Right renal cortex interstitium (tissue), 3 donors: Measurements from ENCODE around the gene ELFN1. TPM values are rescaled to one million over a fixed set of nuclear protein-coding genes. Genes with fewer than 3 reads are reported as not detected.

Source experiments
- DNase-seq, 3 donors: peaks; one replicate each; pipeline ENCODE4 v3.0.0-alpha.2; 2013; ENCODE audit warnings: low read depth in 3 of 3, low spot score in 2 of 3
- polyA plus RNA-seq, 3 donors: library from polyadenylated mRNA; unstranded; fragments of 120-200 nt; gene quantifications; one replicate each; pipeline ENCODE4 v1.2.1, GENCODE V29; 2013; ENCODE audit not compliant: insufficient read length in 3 of 3

Gene ELFN1
- polyA plus RNA-seq, 3 donors = 10.6 to 12.3 (median 11.8) TPM

DNA sequence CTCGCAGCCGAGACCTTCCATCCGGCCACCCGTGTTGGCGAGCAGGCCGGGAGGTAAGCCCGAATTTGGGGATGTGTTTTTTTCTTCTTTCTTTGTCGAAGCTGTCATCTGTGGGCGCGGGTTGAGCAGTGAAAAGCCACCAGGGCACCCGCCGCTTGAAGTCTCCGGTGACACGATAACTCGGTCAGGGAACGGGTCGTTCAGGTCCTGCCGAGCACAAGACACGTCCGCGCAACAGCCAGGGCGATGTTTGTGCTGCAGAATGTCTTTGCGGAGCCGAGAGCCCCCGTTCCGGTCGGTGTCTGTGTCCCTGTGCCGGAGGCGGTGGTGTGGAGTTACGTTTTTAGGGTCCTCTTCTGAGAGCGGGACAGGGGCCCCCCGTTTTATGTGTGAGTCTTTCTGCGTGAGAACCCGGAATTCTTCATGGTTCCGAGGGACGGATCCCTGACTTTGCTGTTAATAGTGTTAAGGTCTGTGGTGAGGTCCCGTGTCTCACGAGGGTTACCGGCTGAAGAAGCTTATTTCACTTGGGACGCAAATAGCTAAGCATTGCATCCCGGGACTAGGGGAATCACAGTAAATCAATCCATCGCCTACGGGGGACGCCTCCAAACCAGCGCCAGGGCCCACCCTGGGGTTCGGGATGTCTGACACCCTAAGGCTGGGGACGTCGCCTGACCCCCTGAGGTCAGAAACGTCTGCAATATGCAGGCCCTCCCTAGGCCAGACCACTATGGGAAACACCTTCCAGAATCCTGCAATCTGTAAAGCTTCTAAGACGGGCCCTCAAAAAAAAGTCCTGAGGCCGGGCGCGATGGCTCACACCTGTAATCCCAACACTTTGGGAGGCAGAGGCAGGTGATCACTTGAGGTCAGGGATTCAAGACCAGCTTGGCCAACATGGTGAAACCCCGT lies 99.5 kb downstream of the ELFN1 start:
- DNase-seq = no peak

GRCh38 chr7:1770331-1770730 lies 100.3 kb downstream of the ELFN1 start:
- no peak for DNase-seq

GRCh38 chr7:1775389-1775788 lies 105.3 kb downstream of the ELFN1 start:
- DNase-seq = no peak

DNA sequence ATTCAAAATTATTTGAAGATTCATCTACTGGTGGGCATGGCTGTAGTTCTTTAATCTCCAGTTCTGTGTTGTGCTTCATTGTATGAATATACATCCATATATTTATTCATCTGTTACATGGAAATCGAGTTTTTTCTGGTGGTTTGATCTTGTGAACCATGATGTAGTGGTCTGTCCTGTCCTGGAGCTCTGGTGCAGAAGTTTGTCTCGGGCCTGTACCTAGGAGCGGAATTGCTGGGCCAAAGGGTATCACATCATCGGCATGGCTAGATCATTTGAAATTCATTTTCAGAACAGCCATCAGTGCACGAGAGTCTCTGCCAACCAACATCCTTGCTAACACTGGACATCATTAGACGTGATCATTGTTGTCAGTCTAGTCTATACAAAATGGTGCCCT lies 107.0 kb downstream of the ELFN1 start:
- no peak for DNase-seq

- no peak for DNase-seq
These were observed 109.4 kb downstream of the ELFN1 start for GRCh38 chr7:1779445-1779844.

DNA sequence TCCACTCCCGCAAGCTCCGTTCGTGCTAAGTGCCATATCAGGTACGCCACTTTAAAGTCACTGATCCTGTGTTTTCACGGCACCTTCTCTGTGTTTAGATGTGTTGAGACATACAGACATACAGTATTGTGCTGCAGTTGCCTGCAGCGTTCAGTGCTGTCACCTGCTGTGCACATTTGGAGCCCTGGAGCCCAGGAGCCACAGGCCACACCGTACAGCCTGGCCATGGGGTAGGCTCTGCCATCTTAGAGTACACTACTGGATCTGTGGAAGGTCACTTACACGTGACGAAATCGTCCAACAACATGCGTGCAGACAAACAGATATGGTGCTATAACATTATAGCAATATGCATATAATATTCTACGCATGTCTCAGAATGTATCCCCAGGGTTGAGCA lies 111.3 kb downstream of the ELFN1 start:
- DNase-seq = no peak

DNA sequence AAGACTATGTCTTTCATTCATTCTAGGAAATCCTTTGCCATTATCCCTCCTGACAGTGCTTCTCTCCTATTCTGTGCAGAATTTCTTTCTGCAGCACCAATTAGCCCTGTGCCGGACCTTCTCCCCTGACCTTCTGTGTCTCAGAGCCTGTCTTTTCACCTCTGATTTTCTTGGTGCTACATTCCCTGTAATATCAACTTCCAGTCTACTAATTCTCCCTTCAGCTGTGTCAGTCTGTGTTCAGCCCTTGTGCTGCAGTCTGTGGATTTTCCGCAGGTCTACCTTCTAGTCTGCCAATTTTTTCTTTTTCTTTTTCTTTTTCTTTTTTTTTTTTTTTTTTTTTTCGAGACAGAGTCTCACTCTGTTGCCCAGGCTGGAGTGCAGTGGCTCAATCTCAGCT lies 115.8 kb downstream of the ELFN1 start:
- DNase-seq = no peak

- DNase-seq = no peak
These were observed 117.2 kb downstream of the ELFN1 start for GRCh38 chr7:1787241-1787640.

GRCh38 chr7:1787681-1788235 lies 117.7 kb downstream of the ELFN1 start:
- no peak for DNase-seq

DNA sequence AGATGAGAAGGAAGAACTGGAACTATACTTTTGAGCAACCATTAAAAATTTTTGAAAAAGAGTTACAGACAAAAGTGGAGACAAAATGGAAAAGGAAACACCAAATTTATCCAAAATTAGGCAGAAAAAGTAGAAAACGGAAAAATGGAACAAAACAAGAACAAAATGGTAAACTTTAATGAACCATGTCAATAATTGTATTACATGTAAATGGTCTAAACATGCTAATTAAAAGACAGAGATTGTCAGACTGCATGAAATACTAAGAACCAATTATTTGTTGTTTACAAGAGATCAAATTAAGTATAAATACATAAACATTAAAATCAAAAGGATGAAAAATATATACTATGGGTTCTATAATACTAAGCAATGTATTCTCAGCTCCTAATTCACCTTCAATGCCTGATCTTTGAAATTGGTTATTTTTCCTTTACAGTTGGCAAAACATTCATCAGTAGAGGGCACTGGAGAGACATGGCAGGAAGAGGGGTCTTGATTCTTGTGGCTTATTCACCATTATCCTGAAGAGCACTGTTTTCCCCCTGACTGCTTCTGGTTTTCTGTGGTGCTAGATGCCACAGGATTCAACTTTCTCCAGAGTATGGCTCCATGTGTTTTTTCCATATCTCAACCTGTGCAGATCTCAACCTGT lies 124.9 kb downstream of the ELFN1 start:
- no peak for DNase-seq

Other genes with a start within 250 kb of the ELFN1 start
- gene MICALL2, start 210.8 kb upstream of the ELFN1 start, polyA plus RNA-seq = 1 to 10 TPM; 5.4 to 6.6 (median 5.8) TPM
- 10 to 100 TPM; 53.1 to 56.4 (median 54.7) TPM for gene INTS1, start 165.9 kb upstream of the ELFN1 start, polyA plus RNA-seq
- gene MAFK, start 139.6 kb upstream of the ELFN1 start, polyA plus RNA-seq = 1 to 10 TPM; 6.0 to 7.2 (median 6.4) TPM
- 1 to 10 TPM; 3.6 to 5.6 (median 4.7) TPM for gene TMEM184A, start 114.1 kb upstream of the ELFN1 start, polyA plus RNA-seq
- gene PSMG3, start 100.2 kb upstream of the ELFN1 start, polyA plus RNA-seq = 10 to 100 TPM; 33.3 to 37.6 (median 37.2) TPM